ENCODE measurements around the gene TNFAIP8L2. TPM values are rescaled to one million over a fixed set of nuclear protein-coding genes. Genes with fewer than 3 reads are reported as not detected.

TNFAIP8L2 gene
- total and polyA plus RNA-seq, 2 of the 8 experiments (the other 6 are each of a cell fraction or from before 2014, with no cell fraction given) = not detected

DNA sequence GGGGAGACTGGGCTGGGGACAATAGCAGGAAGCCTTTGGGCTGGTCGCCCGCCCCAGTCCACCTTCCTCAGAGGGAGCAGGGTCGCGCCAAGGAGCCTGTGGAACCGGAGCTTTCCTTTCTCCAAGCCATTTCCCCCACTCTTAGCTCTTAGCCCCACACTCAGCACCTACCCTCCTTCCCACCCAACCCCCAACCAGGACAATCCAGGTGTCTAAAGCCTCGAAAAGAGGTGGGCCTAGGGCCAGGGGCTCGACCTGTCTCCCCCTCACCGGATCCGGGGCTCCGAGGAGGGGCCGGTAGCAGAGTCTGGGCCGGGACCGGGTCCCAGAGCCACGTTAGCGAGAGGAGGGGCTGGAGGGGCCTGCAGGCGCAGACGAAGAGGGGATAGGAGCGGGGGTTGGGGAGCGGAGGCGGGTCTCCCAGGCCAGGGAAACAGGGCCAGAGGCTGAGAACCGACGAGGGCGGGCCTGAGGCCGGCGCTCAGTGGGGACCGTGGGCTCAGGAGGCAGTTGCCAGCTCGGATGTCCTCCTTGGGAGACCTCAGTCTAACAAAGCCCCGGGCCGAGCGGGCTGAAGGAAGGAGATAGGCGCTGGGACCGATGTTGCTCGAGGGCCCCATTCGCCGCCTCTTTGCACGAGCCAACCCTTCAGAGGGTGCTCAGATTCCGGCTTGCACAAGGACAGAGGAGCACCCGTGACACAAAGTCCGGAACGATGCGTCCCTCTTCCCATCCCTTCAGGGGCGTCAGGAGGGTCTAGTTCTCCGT, 11.0 kb upstream of the TNFAIP8L2 start:
- Histone ChIP-seq H3K4ac (replicated peaks; ENCODE audit: insufficient read length, low read depth, low read length) (peak overlapping the region; percentile 72), H3K18ac (ENCODE audit: extremely low read depth, low read length) (peak overlapping the region; percentile 73), H3K56ac (replicated peaks; ENCODE audit: insufficient read length, low read depth, low read length) (no peak overlapping the region), H4K5ac (ENCODE audit: insufficient read length, low read depth, low read length) (no peak overlapping the region), H3K27ac (ENCODE audit: low read depth, low read length) (no peak overlapping the region), H3K9ac (replicated peaks in 1 of 4; ENCODE audit: extremely low read depth in 1 of 4, low read depth in 3 of 4, low read length in 3 of 4) (peak overlapping the region in 3 of 4 experiments; percentile 40 to 59 (median 54); a peak in 5 of 7 replicates), H3K4me2 (ENCODE audit: insufficient read depth in 1 of 2, low read depth in 2 of 2, low read length in 2 of 2) (peak overlapping the region; percentile 98 to 100), H4K20me1 (replicated peaks in 1 of 2; ENCODE audit: control insufficient read depth in 1 of 2, insufficient read depth in 2 of 2, low read length in 2 of 2) (no peaks in the 10 kb centered on the region), H3K27me3 (replicated peaks in 1 of 4; ENCODE audit: control insufficient read depth in 3 of 4, extremely low read depth in 1 of 4, insufficient read depth in 3 of 4, low read length in 3 of 4) (peaks cover 0 to 17% (median 8%) of the 10 kb centered on the region in 4 experiments; a peak in 5 of 7 replicates), H3K36me3 (ENCODE audit: control insufficient read depth in 2 of 4, insufficient read depth in 4 of 4, low read length in 3 of 4) (no peaks in the 10 kb centered on the region), H2AFZ (ENCODE audit: low read length) (peak overlapping the region; percentile 38; the same call in 1 of the 2 replicates), H3K23ac (ENCODE audit: insufficient read length) (no peak overlapping the region), H2BK120ac (replicated peaks; ENCODE audit: low read depth, low read length) (no peak overlapping the region), H2BK12ac (ENCODE audit: low read depth, low read length) (no peak overlapping the region; the same call in 1 of the 2 replicates), H3K14ac (ENCODE audit: insufficient read length) (no peak overlapping the region), H4K8ac (ENCODE audit: extremely low read depth, insufficient read depth, low read length) (0 out of 2 replicates have a peak overlapping the region, but pooled peaks have one; percentile 19), H3K4me1 (replicated peaks in 1 of 4; ENCODE audit: control insufficient read depth in 3 of 4, insufficient read depth in 4 of 4, low read length in 3 of 4) (peaks cover 15 to 31% (median 21%) of the 10 kb centered on the region in 4 experiments), H3K4me3 (ENCODE audit: extremely low read depth in 1 of 4, insufficient read depth in 2 of 4, low read depth in 3 of 4, low read length in 4 of 4) (peak overlapping the region; percentile 81 to 88 (median 85)), H4K91ac (replicated peaks; ENCODE audit: insufficient read length, low read length) (peak overlapping the region; percentile 63), H3K79me2 (ENCODE audit: control insufficient read depth in 1 of 2, insufficient read depth in 2 of 2, low read length in 2 of 2) (no peaks in the 10 kb centered on the region), H3K23me2 (ENCODE audit: low read depth, low read length) (peaks cover 16% of the 10 kb centered on the region), H2BK20ac (ENCODE audit: low read length) (no peak overlapping the region; the same call in 1 of the 2 replicates), H2BK5ac (ENCODE audit: low read depth, low read length) (peak overlapping the region; percentile 3; the same call in 1 of the 2 replicates), H2BK15ac (ENCODE audit: low read length) (peak overlapping the region; percentile 49; the same call in 1 of the 2 replicates), H3K79me1 (ENCODE audit: low read depth, low read length) (peaks cover 5% of the 10 kb centered on the region; the same call in 1 of the 2 replicates), H3K9me3 (ENCODE audit: insufficient read depth in 2 of 2, low read depth in 1 of 2, low read length in 1 of 2) (no peaks in the 10 kb centered on the region), H2AK5ac (ENCODE audit: low read depth, low read length) (no peak overlapping the region)
- ChIA-PET CTCF (ENCODE audit: partially characterized antibody) (interaction anchor here (0.7 to 4.7 kb wide), 7 partner anchors 10 to 54 kb away, joined by 3 to 54 read pairs (median 5); no protein-coding TSS in a partner anchor), POLR2A (ENCODE audit: partially characterized antibody) (interaction anchor here (1.1 to 10.7 kb wide), 7 partner anchors 10 to 183 kb away, joined by 3 to 124 read pairs (median 6); partner anchors contain the start of genes LYSMD1, SCNM1 and TNFAIP8L2)
- 3% methylated on average over 41 of the region's 43 CpGs; no CpG with 5 or more reads in 1 of the 2 experiments for WGBS, 2 experiments (ENCODE audit: extremely low coverage in 1 of 2, insufficient coverage in 1 of 2, insufficient read length in 1 of 2, insufficient replicate concordance in 2 of 2, low coverage in 1 of 2, low lambda C conversion rate in 2 of 2, missing lambda C conversion rate in 1 of 2)
- DNase-seq (ENCODE audit: low read depth in 1 of 2, low spot score in 2 of 2) (peak in 1 of 2 experiments; percentile 77), FAIRE-seq (no peak)
- TF ChIP-seq, protein P1, sequence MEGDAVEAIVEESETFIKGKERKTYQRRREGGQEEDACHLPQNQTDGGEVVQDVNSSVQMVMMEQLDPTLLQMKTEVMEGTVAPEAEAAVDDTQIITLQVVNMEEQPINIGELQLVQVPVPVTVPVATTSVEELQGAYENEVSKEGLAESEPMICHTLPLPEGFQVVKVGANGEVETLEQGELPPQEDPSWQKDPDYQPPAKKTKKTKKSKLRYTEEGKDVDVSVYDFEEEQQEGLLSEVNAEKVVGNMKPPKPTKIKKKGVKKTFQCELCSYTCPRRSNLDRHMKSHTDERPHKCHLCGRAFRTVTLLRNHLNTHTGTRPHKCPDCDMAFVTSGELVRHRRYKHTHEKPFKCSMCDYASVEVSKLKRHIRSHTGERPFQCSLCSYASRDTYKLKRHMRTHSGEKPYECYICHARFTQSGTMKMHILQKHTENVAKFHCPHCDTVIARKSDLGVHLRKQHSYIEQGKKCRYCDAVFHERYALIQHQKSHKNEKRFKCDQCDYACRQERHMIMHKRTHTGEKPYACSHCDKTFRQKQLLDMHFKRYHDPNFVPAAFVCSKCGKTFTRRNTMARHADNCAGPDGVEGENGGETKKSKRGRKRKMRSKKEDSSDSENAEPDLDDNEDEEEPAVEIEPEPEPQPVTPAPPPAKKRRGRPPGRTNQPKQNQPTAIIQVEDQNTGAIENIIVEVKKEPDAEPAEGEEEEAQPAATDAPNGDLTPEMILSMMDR (IDR thresholded peaks at IDR 0.05; ENCODE audit: control extremely low read depth in 1 of 3, insufficient read depth in 1 of 3, low read depth in 1 of 3, low read length in 3 of 3) = no peak
- TF ChIP-seq NANOG (IDR thresholded peaks at IDR 0.05; ENCODE audit: insufficient read depth, low read depth, low read length, poor library complexity, severe bottlenecking) (no peak), SIX5 (IDR thresholded peaks at IDR 0.05; ENCODE audit: low read depth, low read length) (no peak), CHD1 (IDR thresholded peaks at IDR 0.05; ENCODE audit: low read depth, low read length) (no peak), BCL11A (IDR thresholded peaks at IDR 0.05; ENCODE audit: low read depth in 2 of 2, low read length in 2 of 2) (no peak)

All from H1 (cell line).